ENCODE results near the gene KDM2B. TPM values are rescaled to one million over a fixed set of nuclear protein-coding genes. Genes with fewer than 3 reads are reported as not detected.

The KDM2B gene
- polyA plus RNA-seq, 1 of the 3 experiments (the other 2 are of a cell fraction) = 11.5 TPM

- no peak overlapping the region for H3K9ac ChIP-seq
- no peak overlapping the region for H2AFZ ChIP-seq (ENCODE audit: low read depth)
- no peak overlapping the region for H3K27ac ChIP-seq (ENCODE audit: low read depth in 2 of 2, low read length in 1 of 2)
- no peak overlapping the region for H3K4me2 ChIP-seq
- no peaks in the 10 kb centered on the region for H3K79me2 ChIP-seq (ENCODE audit: insufficient read depth)
- H3K4me3 ChIP-seq (ENCODE audit: low read depth in 2 of 2, low read length in 1 of 2) = no peak overlapping the region
- H3K4me1 ChIP-seq (ENCODE audit: control insufficient read depth in 1 of 2, insufficient read depth in 2 of 2, low read depth in 1 of 2, low read length in 1 of 2) = peaks cover 4 to 7% of the 10 kb centered on the region in 2 experiments; a peak in 3 of 4 replicates
- ChIA-PET CTCF (interaction anchor here (1.1 kb wide), 1 partner anchor 32 kb away, joined by 3 read pairs; no protein-coding TSS in a partner anchor), POLR2A (no interaction called here)
- H3K36me3 ChIP-seq (replicated peaks in 1 of 2; ENCODE audit: control insufficient read depth in 1 of 2, insufficient read depth in 2 of 2, low read length in 1 of 2) = no peaks in the 10 kb centered on the region
- H3K27me3 ChIP-seq (ENCODE audit: insufficient read depth) = no peaks in the 10 kb centered on the region
- no peak for DNase-seq
- H3K9me2 ChIP-seq = no peaks in the 10 kb centered on the region
- H3K9me3 ChIP-seq = no peaks in the 10 kb centered on the region
- TF ChIP-seq FOXJ3 (CRISPR knock-in tag; IDR thresholded peaks at IDR 0.05) (no peak), NRF1 (IDR thresholded peaks at IDR 0.05; ENCODE audit: low read depth, low read length) (no peak), GATA2 (CRISPR knock-in tag; IDR thresholded peaks at IDR 0.05) (no peak), RFX5 (IDR thresholded peaks at IDR 0.05; ENCODE audit: low read length) (no peak), RCOR1 (IDR thresholded peaks at IDR 0.05; ENCODE audit: low read length) (no peak), MXI1 (IDR thresholded peaks at IDR 0.05; ENCODE audit: low read depth, low read length) (no peak), TEAD4 (IDR thresholded peaks at IDR 0.05; ENCODE audit: borderline replicate concordance, insufficient read depth) (no peak), USF2 (IDR thresholded peaks at IDR 0.05; ENCODE audit: borderline replicate concordance, low read depth, low read length) (no peak), GABPA (IDR thresholded peaks at IDR 0.05; ENCODE audit: low read depth) (no peak), SIN3A (IDR thresholded peaks at IDR 0.05; ENCODE audit: borderline replicate concordance, low read depth, low read length) (no peak), CTCF (IDR thresholded peaks at IDR 0.05) (no peak)
- H4K20me1 ChIP-seq (ENCODE audit: insufficient read depth) = no peaks in the 10 kb centered on the region
- whole genome bisulfite sequencing (ENCODE audit: low lambda C conversion rate) = 79% methylated on average over 4 of the region's 4 CpGs
- peaks cover 12% of the 10 kb centered on the region for H3F3A ChIP-seq (replicated peaks; ENCODE audit: insufficient read depth)
These were observed 11.5 kb upstream of the KDM2B start for GRCh38 chr12:121592320-121592719.

GRCh38 chr12:121590476-121591143 is 9.8 kb upstream of the KDM2B start:
- POLR2A ChIA-PET = no interaction called here
- no peaks in the 10 kb centered on the region for H3K27me3 ChIP-seq (ENCODE audit: insufficient read depth)
- 28% methylated on average over 10 of the region's 10 CpGs for WGBS (ENCODE audit: low lambda C conversion rate)
- H4K20me1 ChIP-seq (ENCODE audit: insufficient read depth) = no peaks in the 10 kb centered on the region
- peak overlapping the region; percentile 54 to 86 for H3K27ac ChIP-seq (ENCODE audit: low read depth in 2 of 2, low read length in 1 of 2)
- H3K4me1 ChIP-seq (ENCODE audit: control insufficient read depth in 1 of 2, insufficient read depth in 2 of 2, low read depth in 1 of 2, low read length in 1 of 2) = peaks cover 4 to 7% of the 10 kb centered on the region in 2 experiments; a peak in 3 of 4 replicates
- CTCF ChIA-PET = no interaction called here
- H3F3A ChIP-seq (replicated peaks; ENCODE audit: insufficient read depth) = peaks cover 17% of the 10 kb centered on the region
- H3K4me2 ChIP-seq = peak overlapping the region; percentile 72
- H3K4me3 ChIP-seq (ENCODE audit: low read depth in 2 of 2, low read length in 1 of 2) = peak overlapping the region; percentile 13 to 14; a peak in 1 of 4 replicates
- TF ChIP-seq FOXJ3 (CRISPR knock-in tag; IDR thresholded peaks at IDR 0.05) (no peak), MEF2A (IDR thresholded peaks at IDR 0.05; ENCODE audit: borderline replicate concordance, low read depth) (0 out of 2 replicates have a peak, but pooled peaks have one; percentile 11), YY1 (IDR thresholded peaks at IDR 0.05; ENCODE audit: low read depth) (no peak), PBX3 (IDR thresholded peaks at IDR 0.05) (peak; percentile 33; the same call in 1 of the 2 replicates), FOSL2 (IDR thresholded peaks at IDR 0.05; ENCODE audit: borderline replicate concordance, low read depth) (0 out of 2 replicates have a peak, but pooled peaks have one; percentile 10)
- TF ChIP-seq, protein P1, sequence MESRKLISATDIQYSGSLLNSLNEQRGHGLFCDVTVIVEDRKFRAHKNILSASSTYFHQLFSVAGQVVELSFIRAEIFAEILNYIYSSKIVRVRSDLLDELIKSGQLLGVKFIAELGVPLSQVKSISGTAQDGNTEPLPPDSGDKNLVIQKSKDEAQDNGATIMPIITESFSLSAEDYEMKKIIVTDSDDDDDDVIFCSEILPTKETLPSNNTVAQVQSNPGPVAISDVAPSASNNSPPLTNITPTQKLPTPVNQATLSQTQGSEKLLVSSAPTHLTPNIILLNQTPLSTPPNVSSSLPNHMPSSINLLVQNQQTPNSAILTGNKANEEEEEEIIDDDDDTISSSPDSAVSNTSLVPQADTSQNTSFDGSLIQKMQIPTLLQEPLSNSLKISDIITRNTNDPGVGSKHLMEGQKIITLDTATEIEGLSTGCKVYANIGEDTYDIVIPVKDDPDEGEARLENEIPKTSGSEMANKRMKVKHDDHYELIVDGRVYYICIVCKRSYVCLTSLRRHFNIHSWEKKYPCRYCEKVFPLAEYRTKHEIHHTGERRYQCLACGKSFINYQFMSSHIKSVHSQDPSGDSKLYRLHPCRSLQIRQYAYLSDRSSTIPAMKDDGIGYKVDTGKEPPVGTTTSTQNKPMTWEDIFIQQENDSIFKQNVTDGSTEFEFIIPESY (IDR thresholded peaks at IDR 0.05; ENCODE audit: borderline replicate concordance, low read depth) = no peak
- TF ChIP-seq, protein P2, sequence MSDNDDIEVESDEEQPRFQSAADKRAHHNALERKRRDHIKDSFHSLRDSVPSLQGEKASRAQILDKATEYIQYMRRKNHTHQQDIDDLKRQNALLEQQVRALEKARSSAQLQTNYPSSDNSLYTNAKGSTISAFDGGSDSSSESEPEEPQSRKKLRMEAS (IDR thresholded peaks at IDR 0.05; ENCODE audit: low read depth) = no peak
- DNase-seq = no peak
- H3K36me3 ChIP-seq (replicated peaks in 1 of 2; ENCODE audit: control insufficient read depth in 1 of 2, insufficient read depth in 2 of 2, low read length in 1 of 2) = no peaks in the 10 kb centered on the region
- no peaks in the 10 kb centered on the region for H3K9me3 ChIP-seq
- H3K9me2 ChIP-seq = no peaks in the 10 kb centered on the region
- H2AFZ ChIP-seq (ENCODE audit: low read depth) = peak overlapping the region; percentile 80
- peak overlapping the region; percentile 63; the same call in 1 of the 2 replicates for H3K9ac ChIP-seq
- no peaks in the 10 kb centered on the region for H3K79me2 ChIP-seq (ENCODE audit: insufficient read depth)

All from SK-N-SH (cell line).